HL-60/S4 treated with retinoic acid at 250 ng/mL for 4 days and 3 days (cell line): ENCODE results near the gene G6PD.

Source experiments
- in situ Hi-C: fragments of 300-500 bp; cut with MboI; formaldehyde crosslinking; loops from 2 replicates; pipeline ENCODE4 v1.7.0; 2022; ENCODE audit warnings: low sequenced_read_pairs

The G6PD gene

GRCh38 chrX:154490021-154490413 is 56.6 kb downstream of the G6PD start:
- in situ Hi-C loops: no loop called here

- in situ Hi-C loops: no loop called here
These were observed 57.5 kb downstream of the G6PD start for GRCh38 chrX:154489182-154489581.

- in situ Hi-C loops: no loop called here
These were observed 58.1 kb downstream of the G6PD start for GRCh38 chrX:154488336-154489075.

GRCh38 chrX:154487518-154488290 is 58.9 kb downstream of the G6PD start:
- in situ Hi-C loops: no loop called here

GRCh38 chrX:154486396-154487207 is 60.0 kb downstream of the G6PD start, which contains the start of gene UBL4A:
Gene UBL4A (minus strand): TSS chrX:154486615. CDS start chrX:154486584, 31 bp downstream.
- in situ Hi-C loops: no loop called here

GRCh38 chrX:154486052-154486395 is 60.6 kb downstream of the G6PD start:
- in situ Hi-C loops: no loop called here

GRCh38 chrX:154485150-154486051 is 61.2 kb downstream of the G6PD start:
- in situ Hi-C loops: no loop called here

- in situ Hi-C loops: no loop called here
These were observed 62.1 kb downstream of the G6PD start for GRCh38 chrX:154484255-154485149.

GRCh38 chrX:154483325-154483724 is 63.3 kb downstream of the G6PD start:
- in situ Hi-C loops: no loop called here

GRCh38 chrX:154482786-154483185 is 63.9 kb downstream of the G6PD start:
- in situ Hi-C loops: no loop called here

GRCh38 chrX:154481911-154482601 is 64.6 kb downstream of the G6PD start:
- in situ Hi-C loops: no loop called here
